Measurements from ENCODE around the gene IQSEC3. TPM values are rescaled to one million over a fixed set of nuclear protein-coding genes. Genes with fewer than 3 reads are reported as not detected.

The IQSEC3 gene
- total RNA-seq, 2 donors from 2014 or later: 1.4 to 4.0 TPM

DNA sequence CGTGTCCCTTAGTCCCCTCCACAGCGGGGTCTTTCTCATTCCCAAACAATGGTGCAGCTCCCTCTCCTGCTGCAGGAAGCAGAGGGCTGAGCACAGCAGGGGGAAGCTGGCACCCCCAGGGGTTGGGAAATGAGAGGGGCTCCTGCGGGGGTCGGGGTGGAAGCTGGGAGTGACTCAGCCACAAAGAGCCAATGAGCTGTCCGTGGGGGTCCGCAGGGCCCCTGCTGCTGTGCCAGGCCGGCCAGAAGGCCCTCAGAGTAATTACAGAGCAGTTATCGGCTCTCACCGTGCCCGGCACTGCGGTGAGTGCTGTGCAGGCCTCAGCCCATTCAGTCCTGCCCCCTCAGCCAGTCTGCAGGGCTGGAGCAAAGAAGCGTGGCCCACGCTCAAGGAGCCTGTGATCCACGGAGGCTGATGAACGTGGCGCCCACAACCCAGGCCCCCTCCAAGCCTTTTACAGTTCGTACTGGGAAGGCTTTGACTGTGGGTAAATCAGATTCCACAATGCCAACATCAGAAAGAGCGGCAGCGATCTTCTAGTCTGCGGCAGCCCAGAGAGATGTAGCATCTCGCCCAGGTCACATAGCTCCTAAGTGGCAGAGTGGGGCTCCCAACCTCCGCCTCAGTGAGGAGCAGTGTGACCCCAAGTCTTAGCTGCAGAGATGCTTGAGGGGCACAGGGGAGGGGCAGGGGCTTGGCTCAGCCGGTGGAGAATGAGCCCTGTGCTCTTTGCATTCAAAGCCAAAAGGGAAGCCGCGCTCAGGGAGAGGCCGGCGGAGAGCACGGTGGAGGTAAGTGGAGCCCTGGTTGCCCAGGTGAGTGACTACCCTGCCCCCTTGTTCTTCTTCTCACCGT, 104.0 kb downstream of the IQSEC3 start:
- intact Hi-C loops (cut with DNase I): no loop called here
- DNase-seq (no peak), ATAC-seq (no peak)

- intact Hi-C loops (cut with DNase I): no loop called here
- ATAC-seq: no peak
- DNase-seq: no peak
These were observed 104.7 kb downstream of the IQSEC3 start for GRCh38 chr12:171276-171675.

DNA sequence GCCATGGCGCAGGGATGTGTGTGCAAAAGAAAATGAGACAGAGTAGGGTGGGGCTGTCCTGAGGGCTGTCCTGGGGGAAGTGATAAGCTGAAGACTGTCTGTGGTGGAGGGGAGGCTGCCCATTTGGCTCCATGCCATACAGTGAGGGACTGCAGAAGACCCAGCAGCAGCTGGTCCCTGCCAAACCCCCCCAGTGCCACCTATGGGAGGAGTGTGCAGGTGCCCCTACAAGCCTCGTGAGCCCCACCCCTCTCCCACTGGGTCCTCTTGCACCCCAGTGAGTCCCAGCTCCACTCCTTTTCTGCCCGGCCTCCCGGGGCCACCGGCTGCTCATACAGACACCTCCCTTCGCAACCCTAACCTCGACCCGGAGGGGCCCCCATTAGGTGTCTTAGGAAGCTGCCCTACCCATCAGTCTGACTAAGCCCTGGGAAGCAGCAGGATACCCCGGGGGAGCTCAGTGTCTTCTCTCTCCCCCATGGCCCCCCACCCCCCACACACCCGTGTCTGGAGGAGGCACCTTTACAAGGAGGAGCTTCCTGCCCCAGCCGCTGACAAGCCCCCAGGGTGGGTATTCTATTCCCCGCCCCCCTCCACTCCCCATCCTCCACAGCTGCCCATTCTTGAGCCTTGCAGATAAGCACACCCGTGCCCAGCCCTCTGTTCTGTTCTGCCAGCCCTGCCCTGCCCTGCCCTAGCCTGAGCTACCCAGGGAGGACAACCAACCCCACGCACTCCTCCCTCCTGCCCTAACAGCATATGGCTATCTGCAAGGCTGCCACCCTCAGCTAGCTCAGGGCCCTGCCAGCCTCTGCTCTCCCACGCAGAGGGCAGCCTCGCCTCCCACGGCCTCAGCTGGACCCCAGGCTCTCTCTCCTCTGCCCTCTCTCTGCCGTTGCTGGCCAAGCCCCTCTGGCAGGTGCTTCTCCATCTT, 105.4 kb downstream of the IQSEC3 start:
- intact Hi-C loops (cut with DNase I): no loop called here
- no peak for DNase-seq

DNA sequence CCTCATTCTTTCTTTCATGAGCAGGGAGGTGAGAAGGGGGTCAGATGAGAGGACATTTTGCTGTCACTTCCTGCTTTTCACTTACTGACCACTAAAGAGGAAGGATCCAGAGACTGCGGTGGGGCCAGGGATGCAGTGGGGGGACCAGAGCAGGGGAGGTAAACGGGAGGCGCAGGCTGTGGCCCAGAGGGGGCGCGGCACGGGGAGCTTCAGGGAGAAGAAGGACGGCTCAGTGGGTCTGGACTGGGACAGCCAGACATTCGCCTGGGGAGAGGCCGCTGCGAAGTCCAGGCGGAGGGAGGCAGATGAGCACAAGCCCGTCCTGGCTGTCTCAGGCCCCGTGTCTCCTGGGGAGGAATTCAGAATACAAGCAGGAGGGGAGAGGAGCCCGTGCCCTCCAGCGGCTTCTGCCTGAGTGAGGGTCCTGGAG, 106.2 kb downstream of the IQSEC3 start:
- no peak for ATAC-seq
- DNase-seq: no peak
- intact Hi-C loops (cut with DNase I): no loop called here

More for the DNA sequence above, 105.4 kb downstream of the IQSEC3 start:
- peak in 1 of 2 donors; percentile 11 for ATAC-seq

DNA sequence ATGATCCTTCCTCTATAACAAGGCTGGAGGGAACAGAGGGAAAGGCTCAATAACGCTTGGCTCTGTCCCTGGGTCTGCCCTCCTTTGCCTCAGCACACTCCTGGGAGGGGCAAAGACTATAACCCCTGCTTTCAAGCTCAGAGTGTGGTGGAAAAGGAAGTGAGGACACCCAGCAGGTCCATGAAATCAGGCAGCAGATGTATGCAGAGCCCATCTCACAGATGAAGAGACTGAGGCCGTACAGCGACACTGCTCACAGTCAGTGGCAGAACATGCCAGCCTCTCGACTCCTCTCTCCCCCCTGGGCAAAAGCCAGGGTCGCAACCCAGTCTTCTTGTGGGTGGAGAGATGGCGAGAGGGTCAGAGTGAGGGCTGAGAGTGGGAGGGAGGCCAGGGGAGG, 107.6 kb downstream of the IQSEC3 start:
- DNase-seq (no peak), ATAC-seq (no peak)
- intact Hi-C loops (cut with DNase I): no loop called here

DNA sequence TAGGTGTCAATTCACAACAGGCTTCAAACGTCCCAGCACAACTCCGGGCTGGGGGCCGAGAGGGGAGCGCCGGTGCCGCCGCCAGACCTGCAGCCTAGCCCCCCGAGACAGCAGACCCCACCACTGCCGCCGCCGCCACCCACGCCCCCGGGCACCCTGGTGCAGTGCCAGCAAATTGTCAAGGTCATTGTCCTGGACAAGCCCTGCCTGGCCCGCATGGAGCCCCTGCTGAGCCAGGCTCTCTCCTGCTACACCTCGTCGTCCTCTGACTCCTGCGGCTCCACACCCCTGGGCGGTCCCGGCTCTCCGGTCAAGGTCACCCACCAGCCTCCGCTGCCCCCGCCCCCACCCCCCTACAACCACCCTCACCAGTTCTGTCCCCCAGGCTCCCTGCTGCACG, 108.0 kb downstream of the IQSEC3 start:
- intact Hi-C loops (cut with DNase I): no loop called here
- DNase-seq (no peak), ATAC-seq (no peak)

- DNase-seq: no peak
- ATAC-seq: peak; percentile 27 to 28
- intact Hi-C loops (cut with DNase I): no loop called here
These were observed 108.7 kb downstream of the IQSEC3 start for GRCh38 chr12:175250-175649.

DNA sequence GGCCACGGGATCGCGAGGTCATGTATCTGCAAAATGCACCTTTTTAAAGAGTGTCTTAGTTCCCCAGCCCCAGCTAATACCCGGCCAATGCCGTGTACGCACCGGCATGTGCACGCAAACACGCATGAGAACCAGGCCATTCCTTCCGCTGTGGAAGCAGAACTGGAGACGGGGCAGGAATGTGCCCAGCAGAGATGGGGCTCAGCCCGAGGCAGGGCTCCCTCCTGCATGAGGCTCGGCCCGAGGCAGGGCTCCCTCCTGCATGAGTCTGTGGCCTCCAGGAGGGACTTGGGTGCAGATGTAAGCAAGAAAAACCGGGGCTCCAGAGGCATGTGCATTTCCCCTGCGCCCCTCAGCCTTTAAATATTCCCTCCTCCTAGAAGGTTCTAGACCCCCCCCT, 109.2 kb downstream of the IQSEC3 start:
- no peak for DNase-seq
- no peak for ATAC-seq
- intact Hi-C loops (cut with DNase I): no loop called here

DNA sequence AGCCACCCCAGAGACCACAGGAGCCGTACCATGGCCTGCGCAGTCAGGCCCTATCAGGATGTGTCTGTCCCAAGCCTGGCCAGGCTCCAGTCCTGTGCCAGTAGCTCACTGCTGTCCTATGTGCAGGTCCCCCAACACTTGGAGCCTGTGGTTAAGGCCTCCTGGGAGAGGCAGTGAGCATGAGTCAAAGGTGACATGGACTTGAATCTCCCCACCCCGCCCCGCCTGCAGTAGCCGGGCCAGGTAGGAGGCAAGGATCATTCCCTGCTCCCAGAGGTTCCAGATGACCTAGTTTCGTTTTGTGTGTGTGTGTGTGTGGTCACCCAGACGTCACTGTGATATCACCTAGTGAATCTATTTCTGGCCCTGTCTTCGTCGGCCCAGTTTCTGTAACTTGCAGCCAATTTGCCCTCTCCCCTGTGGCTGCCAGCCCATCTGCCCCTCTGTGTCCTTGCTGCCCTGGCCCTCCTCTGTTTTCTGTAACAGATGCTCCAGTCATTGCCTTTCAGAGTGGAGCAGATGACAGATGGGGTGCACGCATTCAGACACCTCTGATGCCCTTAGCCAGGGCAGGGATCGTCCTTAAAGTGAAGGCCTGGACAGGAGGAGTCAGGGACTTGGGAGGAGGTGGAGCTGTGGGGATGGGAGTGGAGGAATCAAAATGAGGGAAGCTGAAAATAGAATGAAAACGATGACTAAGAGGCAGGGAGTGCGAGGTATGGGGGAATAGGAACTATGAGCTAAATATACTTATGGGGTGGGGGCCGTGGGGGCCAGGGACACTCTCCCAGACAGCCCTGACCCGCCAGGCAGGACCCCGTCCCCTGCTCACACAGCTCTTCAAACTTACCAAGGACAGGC, 110.0 kb downstream of the IQSEC3 start:
- intact Hi-C loops (cut with DNase I): no loop called here
- DNase-seq: no peak
- peak; percentile 57 to 65 for ATAC-seq

- intact Hi-C loops (cut with DNase I): no loop called here
- DNase-seq (no peak), ATAC-seq (peak in 1 of 2 donors; percentile 1)
These were observed 110.9 kb downstream of the IQSEC3 start for GRCh38 chr12:177336-177979.

DNA sequence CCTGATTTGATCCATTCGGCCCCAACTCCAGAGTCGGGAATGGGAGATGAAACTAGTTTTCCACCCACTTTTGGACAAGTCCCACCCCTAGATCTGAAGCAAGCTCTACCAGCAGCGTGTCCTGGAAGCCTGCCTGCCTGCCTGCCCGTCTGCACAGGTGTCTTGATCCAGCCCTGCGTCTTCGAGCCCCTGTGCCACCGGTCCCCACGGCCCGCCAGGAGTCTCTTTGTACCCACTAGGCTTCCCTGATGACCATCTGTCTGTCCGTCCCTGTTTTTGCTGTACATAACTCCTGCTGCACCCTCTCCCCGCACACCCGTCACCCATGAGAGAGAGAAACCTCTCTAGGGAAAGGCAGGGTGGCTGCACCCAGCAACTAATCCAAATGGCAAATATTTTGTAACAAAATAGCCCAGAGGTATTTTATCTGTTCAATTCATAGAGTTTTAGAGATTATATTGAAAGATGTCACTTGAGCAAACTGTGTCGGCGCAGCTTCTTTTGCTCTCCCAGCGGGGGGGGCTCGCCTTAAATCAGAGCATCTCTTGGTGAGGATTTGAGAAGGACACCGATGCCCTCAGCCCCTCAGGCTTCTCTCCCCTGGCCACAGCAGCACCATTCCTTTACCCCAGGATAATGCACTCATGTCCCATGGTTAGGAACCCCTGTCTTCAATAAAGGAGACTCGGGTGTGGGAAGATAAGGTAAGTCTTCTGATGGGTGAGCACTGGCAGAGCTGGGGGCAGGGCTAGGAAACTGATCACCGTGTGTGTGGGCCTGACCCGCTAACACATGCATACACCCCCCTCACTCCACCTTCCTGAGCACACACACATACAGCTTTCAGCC, 111.6 kb downstream of the IQSEC3 start:
- ATAC-seq (no peak), DNase-seq (no peak)
- intact Hi-C loops (cut with DNase I): no loop called here

- DNase-seq: no peak
- no peak for ATAC-seq
These were observed 112.2 kb downstream of the IQSEC3 start for GRCh38 chr12:178829-179109.

DNA sequence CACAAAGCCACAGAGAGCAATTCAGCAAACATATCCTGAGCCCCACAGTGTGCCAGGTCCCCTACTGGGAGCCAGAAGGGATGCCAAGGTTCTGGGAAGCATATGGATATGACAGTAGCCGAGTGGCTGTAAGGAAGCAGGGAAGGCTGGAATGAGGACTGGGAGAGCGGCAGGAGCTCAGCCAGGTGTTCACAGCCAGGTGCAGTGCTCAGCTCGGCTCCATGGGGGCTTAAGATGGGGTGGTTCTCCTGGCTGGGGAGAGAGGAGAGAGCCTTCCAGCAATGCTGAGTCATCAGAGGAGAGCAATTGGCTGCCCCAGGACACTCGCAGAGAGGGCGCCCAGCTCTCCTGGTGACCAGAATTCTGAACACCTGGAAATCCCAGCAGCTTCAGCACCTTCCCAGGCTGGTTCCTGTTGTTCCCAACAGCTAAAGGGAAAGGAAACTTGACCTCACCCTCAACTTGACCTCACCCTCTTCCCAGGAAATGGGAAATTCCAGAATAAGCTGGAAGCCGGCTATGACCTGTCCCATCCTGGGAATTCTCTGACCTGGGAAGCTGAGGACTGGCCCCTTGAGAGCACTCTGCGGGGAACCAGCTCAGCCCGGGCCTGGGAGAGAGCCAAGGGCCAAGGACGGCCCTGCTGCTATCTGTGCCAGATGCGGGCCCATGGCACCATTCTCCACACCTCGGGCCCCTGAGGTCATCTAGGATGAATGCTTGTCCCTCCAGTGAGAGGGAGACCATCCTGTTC, 112.7 kb downstream of the IQSEC3 start:
- no peak for DNase-seq
- ATAC-seq: no peak
- intact Hi-C loops (cut with DNase I): no loop called here

More at GRCh38 chr12:178829-179109, 112.2 kb downstream of the IQSEC3 start:
- intact Hi-C loops (cut with DNase I): no loop called here

- intact Hi-C loops (cut with DNase I): no loop called here
- DNase-seq (no peak), ATAC-seq (no peak)
These were observed 113.3 kb downstream of the IQSEC3 start for GRCh38 chr12:179885-180284.

- ATAC-seq (peak; percentile 24 to 55), DNase-seq (no peak)
- intact Hi-C loops (cut with DNase I): no loop called here
These were observed 113.9 kb downstream of the IQSEC3 start for GRCh38 chr12:180445-180844.

DNA sequence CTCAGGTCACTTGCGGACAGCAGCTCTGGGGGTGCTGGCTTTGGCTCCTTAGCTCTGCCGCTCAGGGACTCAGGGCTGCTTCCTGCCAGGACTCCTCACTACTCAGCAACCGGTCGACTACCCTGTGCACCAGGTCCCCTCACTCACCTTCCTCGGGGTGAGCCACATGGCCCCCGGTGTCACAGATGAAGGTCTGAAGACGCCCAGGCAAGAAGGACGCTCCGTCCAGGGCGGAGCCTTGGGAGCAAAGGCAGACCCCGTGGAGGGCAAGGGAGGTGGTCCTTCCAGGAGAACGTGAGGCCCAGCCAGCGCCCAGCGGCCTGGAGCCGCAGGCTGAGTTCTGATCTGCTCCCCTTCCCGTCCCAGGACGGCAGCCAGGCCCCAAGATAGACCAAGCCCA, 115.4 kb downstream of the IQSEC3 start:
- intact Hi-C loops (cut with DNase I): no loop called here
- ATAC-seq (no peak), DNase-seq (no peak)

- intact Hi-C loops (cut with DNase I): no loop called here
- ATAC-seq (peak in 1 of 2 donors; percentile 33), DNase-seq (no peak)
These were observed 115.9 kb downstream of the IQSEC3 start for GRCh38 chr12:182381-182892.

All from left cardiac atrium (tissue), 4 donors.